ENCODE measurements around the gene ZNF200. TPM values are rescaled to one million over a fixed set of nuclear protein-coding genes. Genes with fewer than 3 reads are reported as not detected.

ZNF200 gene, protein sequence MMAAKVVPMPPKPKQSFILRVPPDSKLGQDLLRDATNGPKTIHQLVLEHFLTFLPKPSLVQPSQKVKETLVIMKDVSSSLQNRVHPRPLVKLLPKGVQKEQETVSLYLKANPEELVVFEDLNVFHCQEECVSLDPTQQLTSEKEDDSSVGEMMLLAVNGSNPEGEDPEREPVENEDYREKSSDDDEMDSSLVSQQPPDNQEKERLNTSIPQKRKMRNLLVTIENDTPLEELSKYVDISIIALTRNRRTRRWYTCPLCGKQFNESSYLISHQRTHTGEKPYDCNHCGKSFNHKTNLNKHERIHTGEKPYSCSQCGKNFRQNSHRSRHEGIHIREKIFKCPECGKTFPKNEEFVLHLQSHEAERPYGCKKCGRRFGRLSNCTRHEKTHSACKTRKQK
- total RNA-seq, result 1 to 10 TPM in 3 of 4 donors, under 1 TPM in 1; 0.49 to 3.2 (median 2.2) TPM

- peaks cover 12% of the 10 kb centered on the region in 2 donors for H3K4me1 ChIP-seq
- ATAC-seq (peak; percentile 99 to 100), DNase-seq (peak; percentile 93 to 94)
- peak within 1 kb of the TSS; percentile 96 to 100 (median 98) for H3K27ac ChIP-seq
- intact Hi-C loops (cut with DNase I; ENCODE audit: low total_unique reads) (loop anchor here (1.0 to 5.0 kb wide), 7 partner anchors 29 to 483 kb away; partner anchors contain the start of genes CLUAP1, SRRM2, TIGD7 and ZNF174), in situ Hi-C loops (cut with MboI; ENCODE audit: low sequenced_read_pairs in 4 of 4) (no loop called here)
- H3K27me3 ChIP-seq, result no peaks in the 10 kb centered on the region
- TF ChIP-seq, protein P1, sequence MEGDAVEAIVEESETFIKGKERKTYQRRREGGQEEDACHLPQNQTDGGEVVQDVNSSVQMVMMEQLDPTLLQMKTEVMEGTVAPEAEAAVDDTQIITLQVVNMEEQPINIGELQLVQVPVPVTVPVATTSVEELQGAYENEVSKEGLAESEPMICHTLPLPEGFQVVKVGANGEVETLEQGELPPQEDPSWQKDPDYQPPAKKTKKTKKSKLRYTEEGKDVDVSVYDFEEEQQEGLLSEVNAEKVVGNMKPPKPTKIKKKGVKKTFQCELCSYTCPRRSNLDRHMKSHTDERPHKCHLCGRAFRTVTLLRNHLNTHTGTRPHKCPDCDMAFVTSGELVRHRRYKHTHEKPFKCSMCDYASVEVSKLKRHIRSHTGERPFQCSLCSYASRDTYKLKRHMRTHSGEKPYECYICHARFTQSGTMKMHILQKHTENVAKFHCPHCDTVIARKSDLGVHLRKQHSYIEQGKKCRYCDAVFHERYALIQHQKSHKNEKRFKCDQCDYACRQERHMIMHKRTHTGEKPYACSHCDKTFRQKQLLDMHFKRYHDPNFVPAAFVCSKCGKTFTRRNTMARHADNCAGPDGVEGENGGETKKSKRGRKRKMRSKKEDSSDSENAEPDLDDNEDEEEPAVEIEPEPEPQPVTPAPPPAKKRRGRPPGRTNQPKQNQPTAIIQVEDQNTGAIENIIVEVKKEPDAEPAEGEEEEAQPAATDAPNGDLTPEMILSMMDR (IDR thresholded peaks at IDR 0.05 in 4 of 5, conservative IDR thresholded peaks at IDR 0.05 in 1 of 5), result no peak
- TF ChIP-seq POLR2A (IDR thresholded peaks at IDR 0.05), result peak; percentile 60 to 72
- peaks cover 12 to 34% of the 10 kb centered on the region in 2 donors for H3K36me3 ChIP-seq
- H3K4me3 ChIP-seq, result peak within 1 kb of the TSS; percentile 87 to 100 (median 99)
- no peaks in the 10 kb centered on the region for H3K9me3 ChIP-seq
Measured at GRCh38 chr16:3234857-3235561, at the start of gene ZNF200. TSS of gene ZNF200 (minus strand) at chr16:3235158. CDS start at chr16:3233755, 1,403 bp downstream.

DNA sequence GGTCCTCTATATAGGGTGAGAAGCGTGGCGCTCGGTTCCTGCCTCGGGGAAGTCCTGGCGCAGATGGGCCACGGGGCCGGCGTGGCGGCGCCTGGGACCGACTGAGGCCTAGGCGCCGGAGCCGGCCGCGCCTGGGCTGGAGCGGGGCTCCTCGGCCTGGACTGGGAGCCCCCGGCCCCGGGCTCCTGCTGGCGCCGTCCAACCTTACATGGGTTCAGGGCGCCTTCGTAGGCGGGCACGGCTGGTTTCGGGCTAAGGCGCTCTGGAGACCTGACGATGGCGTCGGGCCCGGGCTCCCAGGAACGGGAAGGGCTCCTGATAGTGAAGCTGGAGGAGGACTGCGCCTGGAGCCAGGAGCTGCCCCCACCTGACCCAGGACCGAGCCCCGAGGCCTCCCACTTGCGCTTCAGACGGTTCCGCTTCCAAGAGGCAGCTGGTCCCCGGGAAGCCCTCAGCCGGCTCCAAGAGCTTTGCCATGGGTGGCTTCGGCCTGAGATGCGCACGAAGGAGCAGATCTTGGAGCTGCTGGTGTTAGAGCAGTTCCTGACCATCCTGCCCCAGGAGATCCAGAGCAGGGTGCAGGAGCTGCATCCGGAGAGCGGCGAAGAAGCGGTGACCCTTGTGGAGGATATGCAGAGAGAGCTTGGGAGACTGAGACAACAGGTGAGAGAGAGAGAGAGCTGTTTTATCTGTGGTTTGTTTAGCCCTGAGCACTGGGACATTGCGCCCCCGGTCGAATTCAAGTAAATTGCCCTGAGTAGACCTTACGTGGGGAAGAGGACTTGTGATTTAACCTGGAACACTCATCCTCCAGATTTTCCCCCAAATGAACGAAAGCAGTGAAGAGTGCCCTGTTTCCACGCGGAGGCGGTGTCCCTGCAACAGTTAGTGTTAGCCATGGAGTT, 48.8 kb upstream of the ZNF200 start:
- H3K27me3 ChIP-seq, result no peaks in the 10 kb centered on the region
- H3K4me3 ChIP-seq, result peak overlapping the region; percentile 72 to 86 (median 80)
- DNase-seq (peak in 1 of 2 donors; percentile 18), ATAC-seq (no peak)
- in situ Hi-C loops (cut with MboI; ENCODE audit: low sequenced_read_pairs in 4 of 4), result loop anchor here in 1 of 4 donors (25.0 kb wide), 1 partner anchor 129 kb away; the partner anchor contains the start of genes ZNF174 and ZSCAN32
- peaks cover 2 to 31% of the 10 kb centered on the region in 2 donors for H3K36me3 ChIP-seq
- H3K4me1 ChIP-seq, result peaks cover 22% of the 10 kb centered on the region in 2 donors
- peaks cover 0 to 3% (median 3%) of the 10 kb centered on the region in 3 donors for H3K9me3 ChIP-seq
- TF ChIP-seq POLR2A (IDR thresholded peaks at IDR 0.05), result peak in 1 of 2 donors; percentile 42
- TF ChIP-seq, protein P1 (IDR thresholded peaks at IDR 0.05 in 4 of 5, conservative IDR thresholded peaks at IDR 0.05 in 1 of 5), result no peak
- H3K27ac ChIP-seq, result peak overlapping the region; percentile 98 to 100 (median 99)
- intact Hi-C loops (cut with DNase I; ENCODE audit: low total_unique reads), result loop anchor here (1.0 to 5.0 kb wide), 8 partner anchors 19 to 329 kb away; partner anchors contain the start of genes CLUAP1, HCFC1R1, SLX4 and THOC6

- TF ChIP-seq POLR2A (IDR thresholded peaks at IDR 0.05), result peak; percentile 66 to 81
- TF ChIP-seq, protein P1 (IDR thresholded peaks at IDR 0.05 in 4 of 5, conservative IDR thresholded peaks at IDR 0.05 in 1 of 5), result no peak
- peak within 1 kb of the TSS; percentile 72 to 86 (median 80) for H3K4me3 ChIP-seq
- H3K4me1 ChIP-seq, result peaks cover 22% of the 10 kb centered on the region in 2 donors
- no peaks in the 10 kb centered on the region for H3K27me3 ChIP-seq
- peaks cover 0 to 3% (median 0%) of the 10 kb centered on the region in 3 donors for H3K9me3 ChIP-seq
- H3K36me3 ChIP-seq, result peaks cover 2 to 23% of the 10 kb centered on the region in 2 donors
- peak; percentile 95 to 97 for DNase-seq
- intact Hi-C loops (cut with DNase I; ENCODE audit: low total_unique reads), result loop anchor here (1.0 to 5.0 kb wide), 8 partner anchors 19 to 329 kb away; partner anchors contain the start of genes CLUAP1, HCFC1R1, SLX4 and THOC6
- in situ Hi-C loops (cut with MboI; ENCODE audit: low sequenced_read_pairs in 4 of 4), result loop anchor here in 1 of 4 donors (25.0 kb wide), 1 partner anchor 129 kb away; the partner anchor contains the start of genes ZNF174 and ZSCAN32
- peak within 1 kb of the TSS; percentile 98 to 100 (median 99) for H3K27ac ChIP-seq
- peak; percentile 99 for ATAC-seq
Measured at GRCh38 chr16:3282730-3283542, 48.0 kb upstream of the ZNF200 start, which contains the start of gene ZNF263. TSS of gene ZNF263 (plus strand) at chr16:3283491. CDS start at chr16:3283819, 328 bp downstream.
